IMR-90 (cell line): Measurements from ENCODE around the gene ERC2. TPM values are rescaled to one million over a fixed set of nuclear protein-coding genes. Genes with fewer than 3 reads are reported as not detected.

Experiments
- ATAC-seq: fragments of 200-7000 bp; cut with Tn5 transposase; 2 replicates; pipeline ENCODE4 v1.9.1; 2020; ENCODE audit warnings: low read depth, mild to moderate bottlenecking, moderate library complexity
- BruUV-seq: library from RNA; stranded (reverse); fragments of 400-500 nt; replicated peaks from 2 replicates; lab custom pipeline; 2021; lab: Mats Ljungman, UMichigan
- CTCF ChIA-PET: fragments of 300-600 bp; formaldehyde crosslinking; extraction: SDS; loops from one replicate; lab custom pipeline; 2021; ENCODE audit warnings: antibody characterized with exemption; lab: Yijun Ruan, JAX
- POLR2A ChIA-PET: fragments of 300-600 bp; sonication (Branson Sonifier 250); formaldehyde crosslinking; loops from one replicate; lab custom pipeline; 2022; ENCODE audit warnings: antibody characterized with exemption; ENCODE audit not compliant: unreplicated experiment; lab: Charles Lee
- DNase-seq: peaks from one replicate; pipeline ENCODE4 v3.0.0; 2013
- H2AFZ ChIP-seq: replicated peaks from 2 replicates; pipeline ENCODE3; 2013; ENCODE audit warnings: low read length, mild to moderate bottlenecking; ENCODE audit not compliant: poor library complexity
- H2AK5ac ChIP-seq: 2 replicates; pipeline ENCODE4 v1.6.1; 2013; ENCODE audit warnings: low read depth, low read length, inconsistent platforms
- H2AK9ac ChIP-seq: replicated peaks from 2 replicates; pipeline ENCODE3; 2013; ENCODE audit warnings: mild to moderate bottlenecking, low read depth, low read length, moderate library complexity; ENCODE audit not compliant: poor library complexity
- H2BK120ac ChIP-seq: 2 replicates; pipeline ENCODE4 v1.6.1; 2013; ENCODE audit warnings: low read depth, low read length, inconsistent platforms
- H2BK15ac ChIP-seq: 3 replicates; pipeline ENCODE4 v1.6.1; 2013; ENCODE audit warnings: low read depth, low read length, inconsistent platforms
- H2BK20ac ChIP-seq: 2 replicates; pipeline ENCODE4 v1.6.1; 2013; ENCODE audit warnings: low read depth, mild to moderate bottlenecking, inconsistent platforms, low read length, moderate library complexity
- H2BK5ac ChIP-seq: 2 replicates; pipeline ENCODE4 v1.6.1; 2013; ENCODE audit warnings: mild to moderate bottlenecking, low read depth, low read length, inconsistent platforms; ENCODE audit not compliant: poor library complexity, severe bottlenecking
- H3K14ac ChIP-seq: replicated peaks from 2 replicates; pipeline ENCODE4 v1.6.1; 2013; ENCODE audit warnings: low read depth, low read length, inconsistent platforms
- H3K18ac ChIP-seq: 2 replicates; pipeline ENCODE4 v1.6.1; 2013; ENCODE audit warnings: low read depth, low read length, control low read depth
- H3K23ac ChIP-seq: 2 replicates; pipeline ENCODE4 v1.6.1; 2013; ENCODE audit warnings: low read depth, low read length, inconsistent platforms
- H3K27ac ChIP-seq: 2 replicates; pipeline ENCODE4 v1.5.1; 2013; ENCODE audit warnings: mild to moderate bottlenecking, control low read depth, low read length; ENCODE audit not compliant: insufficient read depth
- H3K27me3 ChIP-seq: 2 replicates; pipeline ENCODE4 v1.6.1; 2013; ENCODE audit warnings: low read length; ENCODE audit not compliant: control insufficient read depth, insufficient read depth
- H3K36me3 ChIP-seq: 2 replicates; pipeline ENCODE4 v1.6.1; 2013; ENCODE audit warnings: low read length, mixed read lengths; ENCODE audit not compliant: control insufficient read depth, insufficient read depth
- H3K4ac ChIP-seq: 2 replicates; pipeline ENCODE4 v1.6.1; 2013; ENCODE audit warnings: low read depth, low read length, inconsistent platforms
- H3K4me1 ChIP-seq: 2 replicates; pipeline ENCODE4 v1.6.1; 2013; ENCODE audit warnings: low read length, mixed read lengths; ENCODE audit not compliant: control insufficient read depth, insufficient read depth
- H3K4me2 ChIP-seq: 2 replicates; pipeline ENCODE4 v1.6.1; 2013; ENCODE audit warnings: low read depth, mild to moderate bottlenecking, control low read depth, low read length, moderate library complexity
- H3K4me3 ChIP-seq: 2 replicates; pipeline ENCODE4 v1.5.1; 2013; ENCODE audit warnings: low read depth, mild to moderate bottlenecking, control low read depth, low read length, moderate library complexity; ENCODE audit not compliant: insufficient read depth
- H3K56ac ChIP-seq: 2 replicates; pipeline ENCODE4 v1.6.1; 2013; ENCODE audit warnings: low read length, inconsistent platforms; ENCODE audit not compliant: insufficient read depth; ENCODE audit errors: extremely low read depth
- H3K79me1 ChIP-seq, 2 experiments: 2 replicates each; pipeline ENCODE4 v1.6.1; 2013; ENCODE audit warnings: low read length in 2 of 2, inconsistent platforms in 1 of 2, low read depth in 1 of 2
- H3K9ac ChIP-seq: 2 replicates; pipeline ENCODE4 v1.6.1; 2013; ENCODE audit warnings: low read depth, low read length, control low read depth
- H3K9me1 ChIP-seq: 2 replicates; pipeline ENCODE4 v1.6.1; 2013; ENCODE audit warnings: low read length, inconsistent platforms; ENCODE audit not compliant: insufficient read depth
- H3K9me3 ChIP-seq: 2 replicates; pipeline ENCODE4 v1.6.1; 2013; ENCODE audit warnings: low read length; ENCODE audit not compliant: control insufficient read depth, insufficient read depth
- H4K20me1 ChIP-seq: 2 replicates; pipeline ENCODE4 v1.6.1; 2013; ENCODE audit warnings: low read length, inconsistent platforms; ENCODE audit not compliant: insufficient read depth
- H4K5ac ChIP-seq: 2 replicates; pipeline ENCODE4 v1.6.1; 2013; ENCODE audit warnings: mild to moderate bottlenecking, low read depth, low read length, control low read depth
- H4K8ac ChIP-seq, 2 experiments: 2 replicates each; pipeline ENCODE4 v1.6.1; 2013; ENCODE audit warnings: low read depth in 2 of 2, low read length in 2 of 2, control low read depth in 1 of 2, inconsistent platforms in 1 of 2
- H4K91ac ChIP-seq: 2 replicates; pipeline ENCODE4 v1.6.1; 2013; ENCODE audit warnings: low read depth, low read length, inconsistent platforms; ENCODE audit not compliant: insufficient read depth
- BHLHE40 ChIP-seq: fragments of 150-350 bp; IDR thresholded peaks from 2 replicates; pipeline ENCODE4 v1.6.1; 2016; ENCODE audit warnings: mild to moderate bottlenecking, low read depth, low read length
- CEBPB ChIP-seq: IDR thresholded peaks from 2 replicates; pipeline ENCODE4 v1.6.1; 2012; ENCODE audit warnings: low read depth, low read length, improper control_type of control experiment
- CHD1 ChIP-seq: IDR thresholded peaks from 2 replicates; pipeline ENCODE4 v1.6.1; 2012; ENCODE audit warnings: low read depth, low read length, improper control_type of control experiment
- FOS ChIP-seq: fragments of 150-350 bp; IDR thresholded peaks from 2 replicates; pipeline ENCODE4 v1.6.1; 2016; ENCODE audit warnings: low read depth, low read length
- MAFK ChIP-seq: IDR thresholded peaks from 2 replicates; pipeline ENCODE4 v1.6.1; 2012; ENCODE audit warnings: low read depth, low read length, improper control_type of control experiment
- MAZ ChIP-seq: IDR thresholded peaks from 2 replicates; pipeline ENCODE4 v1.6.1; 2012; ENCODE audit warnings: low read depth, mild to moderate bottlenecking, low read length, improper control_type of control experiment, moderate library complexity, borderline replicate concordance
- MXI1 ChIP-seq: IDR thresholded peaks from 2 replicates; pipeline ENCODE4 v1.6.1; 2012; ENCODE audit warnings: low read depth, mild to moderate bottlenecking, low read length, moderate library complexity, borderline replicate concordance
- NFE2L2 ChIP-seq: fragments of 150-350 bp; IDR thresholded peaks from 2 replicates; pipeline ENCODE4 v1.6.1; 2016; ENCODE audit warnings: low read depth, mild to moderate bottlenecking, low read length
- POLR2A ChIP-seq: IDR thresholded peaks from 2 replicates; pipeline ENCODE4 v1.6.1; 2012; ENCODE audit warnings: mild to moderate bottlenecking, low read depth, low read length
- RAD21 ChIP-seq: IDR thresholded peaks from 2 replicates; pipeline ENCODE4 v1.6.1; 2012; ENCODE audit warnings: low read length, improper control_type of control experiment
- RCOR1 ChIP-seq: IDR thresholded peaks from 2 replicates; pipeline ENCODE4 v1.6.1; 2012; ENCODE audit warnings: mild to moderate bottlenecking, low read length, improper control_type of control experiment; ENCODE audit not compliant: insufficient replicate concordance
- RFX5 ChIP-seq: IDR thresholded peaks from 2 replicates; pipeline ENCODE4 v1.8.0; 2012; ENCODE audit warnings: low read depth, mild to moderate bottlenecking, low read length, moderate library complexity
- SMC3 ChIP-seq: fragments of 150-350 bp; IDR thresholded peaks from 2 replicates; pipeline ENCODE4 v1.6.1; 2016; ENCODE audit warnings: low read depth, mild to moderate bottlenecking, antibody characterized with exemption, low read length, moderate library complexity
- WGBS, 2 experiments: methylation state at CpG; one replicate each; pipeline versions ENCODE4 v1.1.5 to v1.1.7; 2013; ENCODE audit warnings: missing lambda C conversion rate in 2 of 2; ENCODE audit not compliant: insufficient read length in 1 of 2; ENCODE audit errors: extremely low coverage in 2 of 2; 5-methylcytosine and 5-hydroxymethylcytosine counted together
- dilution Hi-C: fragments of 300-500 bp; cut with HindIII; formaldehyde crosslinking; loops from one replicate; pipeline ENCODE4 v1.14.3; 2018; ENCODE audit warnings: low sequenced_read_pairs; ENCODE audit not compliant: unreplicated experiment
- in situ Hi-C: fragments of 300-500 bp; cut with MboI; formaldehyde crosslinking; loops from 3 replicates; pipeline ENCODE4 v1.14.3; 2019; ENCODE audit warnings: low sequenced_read_pairs, inconsistent platforms, mixed read lengths
- intact Hi-C: fragments of 100-400 bp; cut with micrococcal nuclease; formaldehyde crosslinking; loops from 2 replicates; pipeline ENCODE4 v1.10.0; 2022
- polyA plus RNA-seq, 3 experiments: library from polyadenylated mRNA; depleted of rRNA; stranded (reverse); fragments of >200 nt; gene quantifications; 2 replicates each; pipeline ENCODE4 v1.2.3, GENCODE V29; 2012; ENCODE audit warnings: low replicate concordance in 1 of 3
- total RNA-seq: library from RNA; depleted of rRNA; stranded (reverse); fragments of >200 nt; gene quantifications from 2 replicates; pipeline ENCODE4 v1.2.3, GENCODE V29; 2012
- TF ChIP-seq, protein P1 (sequence below): conservative IDR thresholded peaks from 2 replicates; pipeline ENCODE4 v1.5.1; 2012; ENCODE audit warnings: mild to moderate bottlenecking, low read depth, low read length, improper control_type of control experiment
- TF ChIP-seq, protein P2 (sequence below): fragments of 150-350 bp; IDR thresholded peaks from 2 replicates; pipeline ENCODE4 v1.6.1; 2016; ENCODE audit warnings: low read depth, mild to moderate bottlenecking, low read length, moderate library complexity, borderline replicate concordance
- TF ChIP-seq, protein P3 (sequence below): fragments of 150-350 bp; IDR thresholded peaks from 2 replicates; pipeline ENCODE4 v1.6.1; 2017; ENCODE audit warnings: mild to moderate bottlenecking, antibody characterized with exemption, low read length, low read depth

ERC2 gene
- total and polyA plus RNA-seq, 2 of the 4 experiments (the other 2 are of a cell fraction), result 0.17 to 0.18 TPM

DNA sequence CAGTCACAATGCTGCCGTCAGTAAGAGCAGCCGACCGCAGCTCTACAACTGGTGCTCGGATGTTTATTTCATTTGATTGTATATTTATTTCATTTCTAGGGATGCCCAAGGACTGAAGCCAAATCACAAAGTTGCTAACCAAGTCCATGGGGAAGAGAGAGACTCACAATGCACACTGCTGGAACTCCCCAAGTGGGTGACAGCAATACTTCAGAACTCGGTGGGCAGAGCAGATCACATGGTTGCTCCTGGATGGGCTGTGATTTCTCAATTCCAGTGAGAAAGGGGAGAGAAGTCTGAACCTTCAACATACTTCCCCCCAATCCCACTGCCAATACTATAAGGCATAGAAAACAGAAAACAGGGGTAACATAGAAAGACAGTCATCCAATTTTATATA is 715.4 kb downstream of the ERC2 start:
- Histone ChIP-seq H2BK5ac (no peak overlapping the region), H3K23ac (no peak overlapping the region), H3K4me1 (peaks cover 2% of the 10 kb centered on the region; the same call in 1 of the 2 replicates), H2AK9ac (no peak overlapping the region), H3K9me3 (no peaks in the 10 kb centered on the region), H4K8ac (no peak overlapping the region), H4K5ac (no peak overlapping the region), H3K4me3 (no peak overlapping the region), H3K36me3 (no peaks in the 10 kb centered on the region), H3K27ac (no peak overlapping the region), H4K20me1 (no peaks in the 10 kb centered on the region), H2BK120ac (no peak overlapping the region), H2AFZ (no peak overlapping the region), H3K9me1 (no peaks in the 10 kb centered on the region; the same call in 1 of the 2 replicates), H3K27me3 (peaks cover 14% of the 10 kb centered on the region; the same call in 1 of the 2 replicates), H3K79me1 (no peaks in the 10 kb centered on the region), H3K4ac (no peak overlapping the region; the same call in 1 of the 2 replicates), H2AK5ac (no peak overlapping the region), H2BK15ac (no peak overlapping the region), H3K56ac (no peak overlapping the region), H3K9ac (no peak overlapping the region), H4K91ac (no peak overlapping the region), H2BK20ac (no peak overlapping the region), H3K14ac (no peak overlapping the region), H3K4me2 (no peak overlapping the region), H3K18ac (no peak overlapping the region)
- dilution Hi-C loops, result no loop called here
- TF ChIP-seq, protein P1, sequence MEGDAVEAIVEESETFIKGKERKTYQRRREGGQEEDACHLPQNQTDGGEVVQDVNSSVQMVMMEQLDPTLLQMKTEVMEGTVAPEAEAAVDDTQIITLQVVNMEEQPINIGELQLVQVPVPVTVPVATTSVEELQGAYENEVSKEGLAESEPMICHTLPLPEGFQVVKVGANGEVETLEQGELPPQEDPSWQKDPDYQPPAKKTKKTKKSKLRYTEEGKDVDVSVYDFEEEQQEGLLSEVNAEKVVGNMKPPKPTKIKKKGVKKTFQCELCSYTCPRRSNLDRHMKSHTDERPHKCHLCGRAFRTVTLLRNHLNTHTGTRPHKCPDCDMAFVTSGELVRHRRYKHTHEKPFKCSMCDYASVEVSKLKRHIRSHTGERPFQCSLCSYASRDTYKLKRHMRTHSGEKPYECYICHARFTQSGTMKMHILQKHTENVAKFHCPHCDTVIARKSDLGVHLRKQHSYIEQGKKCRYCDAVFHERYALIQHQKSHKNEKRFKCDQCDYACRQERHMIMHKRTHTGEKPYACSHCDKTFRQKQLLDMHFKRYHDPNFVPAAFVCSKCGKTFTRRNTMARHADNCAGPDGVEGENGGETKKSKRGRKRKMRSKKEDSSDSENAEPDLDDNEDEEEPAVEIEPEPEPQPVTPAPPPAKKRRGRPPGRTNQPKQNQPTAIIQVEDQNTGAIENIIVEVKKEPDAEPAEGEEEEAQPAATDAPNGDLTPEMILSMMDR, result no peak
- TF ChIP-seq, protein P2, sequence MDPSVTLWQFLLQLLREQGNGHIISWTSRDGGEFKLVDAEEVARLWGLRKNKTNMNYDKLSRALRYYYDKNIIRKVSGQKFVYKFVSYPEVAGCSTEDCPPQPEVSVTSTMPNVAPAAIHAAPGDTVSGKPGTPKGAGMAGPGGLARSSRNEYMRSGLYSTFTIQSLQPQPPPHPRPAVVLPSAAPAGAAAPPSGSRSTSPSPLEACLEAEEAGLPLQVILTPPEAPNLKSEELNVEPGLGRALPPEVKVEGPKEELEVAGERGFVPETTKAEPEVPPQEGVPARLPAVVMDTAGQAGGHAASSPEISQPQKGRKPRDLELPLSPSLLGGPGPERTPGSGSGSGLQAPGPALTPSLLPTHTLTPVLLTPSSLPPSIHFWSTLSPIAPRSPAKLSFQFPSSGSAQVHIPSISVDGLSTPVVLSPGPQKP, result no peak
- TF ChIP-seq RFX5 (no peak), RCOR1 (no peak), MAZ (no peak), CHD1 (no peak), RAD21 (no peak), BHLHE40 (no peak), SMC3 (no peak), NFE2L2 (no peak), POLR2A (no peak), MAFK (no peak), CEBPB (no peak), FOS (no peak), MXI1 (no peak)
- TF ChIP-seq, protein P3, sequence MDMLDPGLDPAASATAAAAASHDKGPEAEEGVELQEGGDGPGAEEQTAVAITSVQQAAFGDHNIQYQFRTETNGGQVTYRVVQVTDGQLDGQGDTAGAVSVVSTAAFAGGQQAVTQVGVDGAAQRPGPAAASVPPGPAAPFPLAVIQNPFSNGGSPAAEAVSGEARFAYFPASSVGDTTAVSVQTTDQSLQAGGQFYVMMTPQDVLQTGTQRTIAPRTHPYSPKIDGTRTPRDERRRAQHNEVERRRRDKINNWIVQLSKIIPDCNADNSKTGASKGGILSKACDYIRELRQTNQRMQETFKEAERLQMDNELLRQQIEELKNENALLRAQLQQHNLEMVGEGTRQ, result no peak
- CTCF ChIA-PET, result no interaction called here
- POLR2A ChIA-PET, result no interaction called here
- in situ Hi-C loops, result no loop called here
- DNase-seq, result no peak
- intact Hi-C loops, result no loop called here
- no peak for ATAC-seq
- BruUV-seq, result no TSS peak
- no CpG with 5 or more reads among the region's 5 CpGs for WGBS, 2 experiments
